HL-60 (cell line): ENCODE data around the gene CD209.

Experiments used
- DNase-seq, 2 experiments: peaks; one replicate each; pipeline ENCODE4 v3.0.0-alpha.2; 2010 to 2020; ENCODE audit warnings: low read depth in 1 of 2, low spot score in 1 of 2
- H3K27ac ChIP-seq: fragments of 250-450 bp; sonication (Bioruptor Pico); replicated peaks from 2 replicates; pipeline ENCODE4 v1.5.1; 2020; ENCODE audit warnings: mild to moderate bottlenecking, moderate library complexity
- H3K27me3 ChIP-seq: fragments of 250-450 bp; sonication (Bioruptor Pico); 2 replicates; pipeline ENCODE4 v1.5.1; 2021; ENCODE audit warnings: mild to moderate bottlenecking, moderate library complexity; ENCODE audit not compliant: insufficient read depth, poor library complexity, severe bottlenecking
- H3K4me3 ChIP-seq: replicated peaks from 2 replicates; pipeline ENCODE4 v1.5.1; 2011; ENCODE audit warnings: mild to moderate bottlenecking, control low read depth, low read length; ENCODE audit not compliant: insufficient read depth
- GABPA ChIP-seq: IDR thresholded peaks from 2 replicates; pipeline ENCODE4 v1.6.1; 2012; ENCODE audit warnings: low read depth
- POLR2AphosphoS5 ChIP-seq: IDR thresholded peaks from 2 replicates; pipeline ENCODE4 v1.6.1; 2012; ENCODE audit warnings: low read depth
- REST ChIP-seq: IDR thresholded peaks from 2 replicates; pipeline ENCODE4 v1.6.1; 2012; ENCODE audit warnings: low read depth; ENCODE audit not compliant: insufficient replicate concordance
- SPI1 ChIP-seq: IDR thresholded peaks from 2 replicates; pipeline ENCODE4 v1.6.1; 2012; ENCODE audit warnings: low read depth, mild to moderate bottlenecking, borderline replicate concordance
- TF ChIP-seq, protein P1 (sequence below): IDR thresholded peaks from one replicate; pipeline ENCODE4 v1.5.1; 2011; ENCODE audit warnings: low read length, control low read depth, inconsistent platforms; ENCODE audit not compliant: insufficient read depth

The CD209 gene

GRCh38 chr19:7792281-7792680, 44.9 kb upstream of the CD209 start:
- TF ChIP-seq REST, result no peak
- TF ChIP-seq SPI1, result no peak
- no peak for TF ChIP-seq GABPA
- Histone ChIP-seq H3K27me3 (peaks cover 15% of the 10 kb centered on the region), H3K4me3 (no peak overlapping the region), H3K27ac (no peak overlapping the region)
- no peak for DNase-seq

DNA sequence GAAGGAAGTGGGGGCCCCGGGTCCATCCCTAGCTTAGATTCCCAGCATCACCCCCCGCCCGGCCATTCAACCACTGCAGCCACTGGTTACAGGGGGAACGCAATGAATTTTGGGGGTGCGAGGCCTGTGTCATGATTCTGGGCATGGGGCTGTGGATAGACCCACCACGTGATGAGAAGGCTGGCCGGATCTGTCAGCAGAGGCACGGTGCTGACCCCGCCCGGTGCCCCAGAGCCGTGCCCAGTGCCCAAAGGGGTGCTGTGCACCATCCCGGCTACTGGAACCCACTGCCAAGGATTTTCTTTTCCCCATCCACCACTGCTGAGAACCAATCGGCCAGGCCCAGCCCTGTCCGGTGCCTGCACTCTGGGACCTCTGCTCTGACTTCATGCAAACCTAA, 43.1 kb upstream of the CD209 start:
- TF ChIP-seq SPI1 (no peak), GABPA (no peak), REST (no peak), POLR2AphosphoS5 (no peak)
- TF ChIP-seq, protein P1, sequence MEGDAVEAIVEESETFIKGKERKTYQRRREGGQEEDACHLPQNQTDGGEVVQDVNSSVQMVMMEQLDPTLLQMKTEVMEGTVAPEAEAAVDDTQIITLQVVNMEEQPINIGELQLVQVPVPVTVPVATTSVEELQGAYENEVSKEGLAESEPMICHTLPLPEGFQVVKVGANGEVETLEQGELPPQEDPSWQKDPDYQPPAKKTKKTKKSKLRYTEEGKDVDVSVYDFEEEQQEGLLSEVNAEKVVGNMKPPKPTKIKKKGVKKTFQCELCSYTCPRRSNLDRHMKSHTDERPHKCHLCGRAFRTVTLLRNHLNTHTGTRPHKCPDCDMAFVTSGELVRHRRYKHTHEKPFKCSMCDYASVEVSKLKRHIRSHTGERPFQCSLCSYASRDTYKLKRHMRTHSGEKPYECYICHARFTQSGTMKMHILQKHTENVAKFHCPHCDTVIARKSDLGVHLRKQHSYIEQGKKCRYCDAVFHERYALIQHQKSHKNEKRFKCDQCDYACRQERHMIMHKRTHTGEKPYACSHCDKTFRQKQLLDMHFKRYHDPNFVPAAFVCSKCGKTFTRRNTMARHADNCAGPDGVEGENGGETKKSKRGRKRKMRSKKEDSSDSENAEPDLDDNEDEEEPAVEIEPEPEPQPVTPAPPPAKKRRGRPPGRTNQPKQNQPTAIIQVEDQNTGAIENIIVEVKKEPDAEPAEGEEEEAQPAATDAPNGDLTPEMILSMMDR, result no peak
- H3K4me3 ChIP-seq, result no peak overlapping the region
- H3K27me3 ChIP-seq, result peaks cover 15% of the 10 kb centered on the region
- no peak overlapping the region for H3K27ac ChIP-seq
- no peak for DNase-seq

GRCh38 chr19:7789447-7789846, 42.1 kb upstream of the CD209 start:
- no peak for DNase-seq
- Histone ChIP-seq H3K27me3 (peaks cover 15% of the 10 kb centered on the region), H3K27ac (no peak overlapping the region), H3K4me3 (no peak overlapping the region)
- TF ChIP-seq POLR2AphosphoS5 (no peak), GABPA (no peak), REST (no peak), SPI1 (no peak)
- TF ChIP-seq, protein P1, result no peak

GRCh38 chr19:7788933-7789323, 41.6 kb upstream of the CD209 start:
- Histone ChIP-seq H3K27me3 (peaks cover 15% of the 10 kb centered on the region), H3K4me3 (no peak overlapping the region), H3K27ac (no peak overlapping the region)
- TF ChIP-seq REST (no peak), SPI1 (no peak), POLR2AphosphoS5 (no peak), GABPA (no peak)
- TF ChIP-seq, protein P1, result no peak
- no peak for DNase-seq
